Left lung (tissue), 10 donors: ENCODE data around the gene LAMA3. TPM values are rescaled to one million over a fixed set of nuclear protein-coding genes. Genes with fewer than 3 reads are reported as not detected.
A peak's percentile ranks its signal among the peaks of the same experiment; 100 is the strongest.

ENCODE experiments used
- ATAC-seq: fragments of 200-7000 bp; cut with Tn5 transposase; one replicate; pipeline ENCODE4 v1.9.1; 2020; ENCODE audit warnings: moderate library complexity
- DNase-seq, 4 donors: peaks; one replicate each; pipeline ENCODE4 v3.0.0-alpha.2; 2013 to 2020
- H3K27ac ChIP-seq, 2 donors: fragments of 200-600 bp; sonication (generic) in 1 of 2; one replicate each; pipeline versions ENCODE4 v1.5.0 to v1.8.0; 2020 to 2021
- H3K27me3 ChIP-seq, 2 donors: fragments of 200-600 bp; sonication (generic) in 1 of 2; one replicate each; pipeline versions ENCODE4 v1.5.0 to v1.8.0; 2020 to 2021
- H3K36me3 ChIP-seq, 2 donors: fragments of 200-600 bp; sonication (generic) in 1 of 2; one replicate each; pipeline versions ENCODE4 v1.5.0 to v1.8.0; 2020 to 2021
- H3K4me1 ChIP-seq, 2 donors: fragments of 200-600 bp; one replicate each; pipeline ENCODE4 v1.8.0; 2021
- H3K4me3 ChIP-seq, 2 donors: fragments of 200-600 bp; sonication (generic) in 1 of 2; one replicate each; pipeline versions ENCODE4 v1.5.0 to v1.8.0; 2020 to 2021; ENCODE audit warnings: mild to moderate bottlenecking in 1 of 2
- H3K9me3 ChIP-seq, 2 donors: fragments of 200-600 bp; sonication (generic) in 1 of 2; one replicate each; pipeline versions ENCODE4 v1.5.0 to v1.8.0; 2020 to 2021
- CTCF ChIP-seq, 2 donors: fragments of 200-600 bp; sonication (generic) in 1 of 2; IDR thresholded peaks; one replicate each; pipeline versions ENCODE4 v1.5.0 to v1.8.0; 2021; ENCODE audit warnings: antibody characterized with exemption in 2 of 2
- intact Hi-C, 2 donors: fragments of 100-400 bp; cut with DNase I; formaldehyde crosslinking; loops; one replicate each; pipeline versions ENCODE4 v1.11.2 to v1.14.2; 2022
- polyA plus RNA-seq, 6 donors: library from polyadenylated mRNA; unstranded; fragments of 120-200 nt; gene quantifications; one replicate each; pipeline ENCODE4 v1.2.1, GENCODE V29; 2013; ENCODE audit not compliant: insufficient read length in 6 of 6
- total RNA-seq, 2 donors: library from RNA; stranded (reverse); fragmentation: NEBNext Ultra II Directional; extraction: Animal tissue kit (Norgen Biotek cat#: 25700); gene quantifications; one replicate each; pipeline ENCODE4 v1.2.1, GENCODE V29; 2021
- donor health status: DM: no; HTN: yes; CAD: no.
- donor health status: DM: no; HTN: no; CAD: no.

Gene LAMA3
- total and polyA plus RNA-seq, 8 donors = 42.8 to 207 (median 140) TPM

- ATAC-seq = no peak
- intact Hi-C loops = loop anchor here in 1 of 2 donors (10.0 kb wide), 1 partner anchor 158 kb away; no protein-coding TSS in a partner anchor
- no peaks in the 10 kb centered on the region for H3K9me3 ChIP-seq
- no peaks in the 10 kb centered on the region for H3K36me3 ChIP-seq
- no peak overlapping the region for H3K27ac ChIP-seq
- H3K4me3 ChIP-seq = no peak overlapping the region
- peaks cover 0 to 5% of the 10 kb centered on the region in 2 donors for H3K4me1 ChIP-seq
- H3K27me3 ChIP-seq = no peaks in the 10 kb centered on the region
- no peak for TF ChIP-seq CTCF (IDR thresholded peaks at IDR 0.05)
- no peak for DNase-seq
These were observed 277.7 kb downstream of the LAMA3 start for GRCh38 chr18:23966909-23967308.

DNA sequence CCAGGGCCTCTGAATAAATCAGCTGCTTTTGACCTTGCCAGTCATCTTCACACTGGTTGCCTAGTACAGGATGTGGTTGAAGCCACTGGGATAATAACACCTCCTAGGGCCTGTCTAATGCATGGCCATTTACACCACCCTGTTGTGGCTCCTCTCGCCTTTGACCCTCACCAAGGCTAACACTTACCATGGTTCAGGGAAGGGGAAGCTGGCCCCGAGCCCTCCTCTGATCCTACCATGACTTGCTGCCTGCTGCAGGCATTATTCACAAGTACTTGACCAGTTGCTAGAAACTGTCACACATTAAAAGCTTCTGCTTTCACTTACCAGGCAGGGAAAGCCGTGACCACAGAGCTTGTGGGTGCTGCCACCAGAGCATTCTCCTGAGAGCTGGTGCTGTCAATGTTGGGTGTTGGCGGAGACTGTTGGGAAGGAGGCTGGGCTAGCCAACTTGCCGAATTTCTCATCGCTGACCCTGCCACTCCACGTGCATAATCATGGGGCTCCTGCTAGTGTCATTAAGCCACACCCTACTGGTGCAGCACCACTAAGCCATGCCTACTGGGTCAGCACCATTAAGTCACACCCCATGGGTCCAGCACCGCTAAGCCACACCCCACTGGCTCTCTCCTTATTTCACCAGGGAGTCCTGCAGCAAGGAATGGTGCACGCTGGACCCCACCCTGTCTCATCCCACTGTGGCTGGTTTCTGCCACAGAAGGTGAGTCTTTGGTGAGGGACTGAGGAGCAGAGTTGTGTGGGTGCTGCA lies 278.3 kb downstream of the LAMA3 start:
- no peaks in the 10 kb centered on the region for H3K36me3 ChIP-seq
- DNase-seq (no peak), ATAC-seq (no peak)
- no peak overlapping the region for H3K4me3 ChIP-seq
- no peaks in the 10 kb centered on the region for H3K27me3 ChIP-seq
- H3K9me3 ChIP-seq = no peaks in the 10 kb centered on the region
- H3K27ac ChIP-seq = no peak overlapping the region
- peaks cover 0 to 5% of the 10 kb centered on the region in 2 donors for H3K4me1 ChIP-seq
- intact Hi-C loops = loop anchor here in 1 of 2 donors (10.0 kb wide), 1 partner anchor 157 kb away; no protein-coding TSS in a partner anchor
- TF ChIP-seq CTCF (IDR thresholded peaks at IDR 0.05) = no peak

DNA sequence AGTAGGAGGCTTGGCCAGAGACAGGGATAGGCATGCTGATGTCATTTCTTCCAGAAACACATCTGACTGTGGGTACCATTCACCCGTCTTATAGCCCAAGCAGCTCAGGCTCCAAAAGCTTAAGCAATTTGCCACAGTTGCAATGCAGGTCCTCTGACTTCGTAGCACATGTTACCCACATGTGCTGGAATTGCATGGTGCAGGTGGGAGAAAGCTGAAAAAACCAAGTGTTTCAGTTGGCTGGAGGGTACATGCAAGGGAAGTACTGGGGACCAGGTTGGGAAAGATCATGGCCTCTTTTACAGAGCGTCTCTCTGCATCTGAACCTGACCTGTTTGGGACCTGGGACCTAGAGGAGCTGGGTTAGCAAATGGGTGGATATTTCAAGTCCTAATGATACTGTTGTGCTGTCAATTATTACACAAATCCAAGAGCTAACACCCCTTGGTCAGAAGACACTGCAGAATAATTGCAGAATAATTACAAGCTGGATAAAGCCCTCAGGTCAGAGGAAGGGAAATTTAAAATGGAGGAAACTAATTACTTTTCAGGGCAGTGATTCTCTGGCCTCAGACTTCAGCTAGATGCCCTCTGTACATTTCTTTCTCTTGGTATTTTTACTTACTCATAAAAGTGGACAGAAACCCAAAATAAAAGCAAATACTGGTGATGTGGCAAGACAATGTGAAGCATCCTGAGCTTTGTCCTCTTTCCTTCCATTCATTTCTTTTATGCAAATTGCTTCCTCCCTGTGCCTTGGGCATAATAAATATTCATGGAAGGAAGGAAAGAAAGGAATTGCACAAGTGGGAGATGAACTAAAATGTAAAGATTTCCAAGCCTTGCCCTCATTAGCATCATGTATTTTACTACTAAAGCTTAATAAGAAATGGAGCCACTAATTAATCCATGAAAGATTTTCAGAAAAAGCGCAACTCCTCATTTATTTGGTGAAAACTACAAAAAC lies 279.7 kb downstream of the LAMA3 start:
- no peak for TF ChIP-seq CTCF (IDR thresholded peaks at IDR 0.05)
- no peak for DNase-seq
- Histone ChIP-seq H3K4me1 (peaks cover 0 to 5% of the 10 kb centered on the region in 2 donors), H3K27ac (no peak overlapping the region), H3K27me3 (no peaks in the 10 kb centered on the region), H3K36me3 (no peaks in the 10 kb centered on the region), H3K9me3 (no peaks in the 10 kb centered on the region), H3K4me3 (no peak overlapping the region)
- intact Hi-C loops = loop anchor here in 1 of 2 donors (10.0 kb wide), 1 partner anchor 156 kb away; no protein-coding TSS in a partner anchor
- no peak for ATAC-seq

DNA sequence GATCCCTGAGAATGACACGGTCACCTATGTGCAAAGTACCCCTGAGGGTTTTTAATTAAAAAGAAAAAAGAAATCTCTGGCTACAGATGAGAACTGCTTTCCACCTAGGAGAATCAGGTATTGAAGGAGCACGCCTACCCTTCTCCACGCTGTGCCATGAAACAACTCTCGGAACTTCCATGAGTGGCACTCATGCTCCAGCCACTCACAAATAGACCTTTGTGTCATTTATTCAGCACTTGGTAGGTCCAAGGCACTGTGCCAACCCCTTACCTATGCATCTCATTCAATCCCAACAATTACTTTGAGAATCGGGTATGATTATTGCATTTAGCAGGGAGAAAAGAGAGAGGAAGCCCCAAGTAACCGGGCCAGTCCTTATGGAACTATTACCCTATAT lies 280.4 kb downstream of the LAMA3 start:
- no peaks in the 10 kb centered on the region for H3K9me3 ChIP-seq
- H3K36me3 ChIP-seq = no peaks in the 10 kb centered on the region
- no peak overlapping the region for H3K4me3 ChIP-seq
- H3K27me3 ChIP-seq = no peaks in the 10 kb centered on the region
- no peak for TF ChIP-seq CTCF (IDR thresholded peaks at IDR 0.05)
- no peak overlapping the region for H3K27ac ChIP-seq
- intact Hi-C loops = loop anchor here in 1 of 2 donors (10.0 kb wide), 1 partner anchor 155 kb away; no protein-coding TSS in a partner anchor
- peaks cover 0 to 5% of the 10 kb centered on the region in 2 donors for H3K4me1 ChIP-seq
- no peak for DNase-seq
- peak; percentile 63 for ATAC-seq
